ENCODE measurements around the gene ANKRD11.
"Not testable (repeated sequence)": the region's sequence is repeated elsewhere in the genome, so short reads cannot be mapped to it uniquely, and the experiment has no call there.

ANKRD11 gene

GRCh38 chr16:89314357-89314756, 176.0 kb downstream of the ANKRD11 start:
- no peak for DNase-seq (ENCODE audit: low spot score)

GRCh38 chr16:89313583-89313982, 176.8 kb downstream of the ANKRD11 start:
- DNase-seq (ENCODE audit: low spot score), result no peak

- no peak for DNase-seq (ENCODE audit: low spot score)
Observed at GRCh38 chr16:89312598-89313299, 177.6 kb downstream of the ANKRD11 start.

GRCh38 chr16:89312194-89312593, 178.2 kb downstream of the ANKRD11 start:
- no peak for DNase-seq (ENCODE audit: low spot score)

GRCh38 chr16:89311636-89312035, 178.7 kb downstream of the ANKRD11 start:
- no peak for DNase-seq (ENCODE audit: low spot score)

- DNase-seq (ENCODE audit: low spot score), result no peak
Observed at GRCh38 chr16:89309438-89310122, 180.8 kb downstream of the ANKRD11 start.

- no peak for DNase-seq (ENCODE audit: low spot score)
Observed at GRCh38 chr16:89308391-89309333, 181.7 kb downstream of the ANKRD11 start.

GRCh38 chr16:89307421-89307805, 182.9 kb downstream of the ANKRD11 start:
- DNase-seq (ENCODE audit: low spot score), result no peak

- not testable (repeated sequence) for DNase-seq (ENCODE audit: low spot score)
Observed at GRCh38 chr16:89306457-89307420, 183.6 kb downstream of the ANKRD11 start.

- DNase-seq (ENCODE audit: low spot score), result no peak
Observed at GRCh38 chr16:89304941-89305705, 185.2 kb downstream of the ANKRD11 start.

- no peak for DNase-seq (ENCODE audit: low spot score)
Observed at GRCh38 chr16:89304181-89304851, 186.0 kb downstream of the ANKRD11 start.

- no peak for DNase-seq (ENCODE audit: low spot score)
Observed at GRCh38 chr16:89303617-89304016, 186.7 kb downstream of the ANKRD11 start.

- no peak for DNase-seq (ENCODE audit: low spot score)
Observed at GRCh38 chr16:89300976-89301360, 189.4 kb downstream of the ANKRD11 start.

- DNase-seq (ENCODE audit: low spot score), result no peak
Observed at GRCh38 chr16:89300311-89300975, 189.9 kb downstream of the ANKRD11 start.

- DNase-seq (ENCODE audit: low spot score), result not testable (repeated sequence)
Observed at GRCh38 chr16:89299357-89300111, 190.8 kb downstream of the ANKRD11 start.

GRCh38 chr16:89298623-89299225, 191.6 kb downstream of the ANKRD11 start:
- DNase-seq (ENCODE audit: low spot score), result no peak

- DNase-seq (ENCODE audit: low spot score), result no peak
Observed at GRCh38 chr16:89297910-89298545, 192.3 kb downstream of the ANKRD11 start.

All from LoVo (cell line).